Stimulated activated CD4-positive, alpha-beta T cell treated with anti-CD3 and anti-CD28 coated beads, Interleukin-4, amount 100 ng/mL, for 4 hours (primary cell): ENCODE results near the gene CMSS1.
"Not testable (repeated sequence)": the region's sequence is repeated elsewhere in the genome, so short reads cannot be mapped to it uniquely, and the experiment has no call there.

Experiments used
- DNase-seq, 2 experiments: peaks; one replicate each; pipeline ENCODE4 v3.0.0-alpha.2; 2020

CMSS1 gene

GRCh38 chr3:100207886-100208285, 390.2 kb downstream of the CMSS1 start:
- no peak for DNase-seq

DNA sequence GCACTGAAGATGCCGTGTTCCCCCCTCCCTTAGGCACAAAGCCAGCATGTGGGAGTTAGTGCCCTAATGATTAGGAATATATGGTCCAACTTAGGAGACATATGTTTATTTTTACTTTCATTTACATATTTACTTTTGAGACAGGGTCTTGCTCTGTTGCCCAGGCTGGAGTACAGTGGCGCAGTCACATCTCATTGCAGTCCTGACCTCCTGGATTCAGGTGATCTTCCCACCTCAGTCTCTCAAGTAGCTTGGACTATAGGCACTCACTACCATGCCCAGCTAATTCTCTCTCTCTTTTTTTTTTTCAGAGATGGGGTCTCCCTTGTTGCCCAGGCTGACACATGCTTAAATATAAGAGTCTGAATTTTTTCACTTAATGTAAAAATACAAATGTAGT, 391.5 kb downstream of the CMSS1 start:
- DNase-seq: no peak

GRCh38 chr3:100209948-100210771, 392.5 kb downstream of the CMSS1 start:
- DNase-seq: no peak

DNA sequence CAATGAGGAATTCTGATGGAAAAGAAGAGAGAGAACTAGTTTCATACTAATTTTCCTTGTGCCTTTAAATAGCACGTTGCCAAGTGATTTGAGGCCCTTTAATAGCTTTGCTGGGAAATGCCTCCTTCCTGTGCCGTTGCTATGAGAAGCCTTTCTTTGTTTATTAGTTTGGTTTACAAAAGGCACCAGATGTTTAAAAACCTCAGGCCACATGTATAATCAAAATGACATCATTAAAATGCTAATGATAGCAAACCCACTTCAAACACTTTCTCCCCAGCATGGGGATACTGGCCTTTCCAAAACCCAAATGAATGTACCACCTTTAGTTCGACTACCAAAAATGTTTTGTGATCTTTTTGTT, 393.1 kb downstream of the CMSS1 start:
- DNase-seq: no peak

DNA sequence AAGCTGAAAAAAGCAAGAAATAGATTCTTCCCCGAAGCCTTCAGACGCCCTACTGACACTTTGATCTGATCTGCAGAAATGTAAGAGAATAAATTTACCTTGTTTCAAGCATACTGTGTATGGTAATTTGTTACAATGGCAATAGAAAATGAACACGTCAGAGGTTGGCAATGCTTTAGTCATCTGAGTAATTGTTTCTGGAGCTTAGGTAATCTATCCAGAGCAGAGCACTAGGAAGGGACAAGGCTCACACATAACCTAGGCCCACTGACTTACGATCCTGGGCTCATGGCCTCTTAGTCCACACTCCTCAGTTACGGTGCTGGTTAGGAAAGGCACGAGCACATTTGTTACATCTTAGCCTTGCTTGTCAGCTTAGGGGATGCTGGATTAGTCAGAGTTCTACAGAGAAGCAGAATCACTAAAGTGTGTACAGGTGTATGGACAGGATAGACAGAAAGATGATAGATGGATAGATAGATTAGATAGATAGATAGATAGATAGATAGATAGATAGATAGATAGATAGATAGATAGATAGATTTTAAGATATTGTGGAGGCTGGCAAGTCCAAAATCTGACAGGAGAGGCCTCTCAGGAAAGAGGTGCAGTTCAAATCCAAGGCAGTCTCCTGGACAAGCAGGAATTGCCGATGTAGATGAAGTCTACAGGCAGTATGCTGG, 396.4 kb downstream of the CMSS1 start:
- no peak for DNase-seq

- DNase-seq: no peak
Measured at GRCh38 chr3:100214574-100214964, 396.9 kb downstream of the CMSS1 start.

DNA sequence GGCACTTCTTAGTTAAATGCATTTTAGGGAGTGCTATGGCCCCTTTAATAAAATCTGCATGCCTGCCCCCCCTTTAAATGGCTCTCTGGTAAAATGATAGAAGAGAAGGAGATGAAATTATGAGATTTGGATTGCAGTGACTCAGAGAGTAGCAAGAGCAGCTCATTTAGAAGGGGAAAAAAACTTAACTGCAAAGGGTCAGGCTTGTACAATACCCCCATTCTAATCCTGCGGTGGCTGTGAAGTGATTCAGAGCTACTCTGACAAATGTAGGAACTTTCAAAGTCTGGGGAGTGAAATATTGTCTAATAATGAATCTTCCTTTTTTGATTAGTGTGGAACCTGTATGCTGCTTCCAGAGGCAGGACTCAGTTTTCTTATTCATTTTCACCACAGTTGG, 399.1 kb downstream of the CMSS1 start:
- DNase-seq: no peak

GRCh38 chr3:100221159-100221558, 403.5 kb downstream of the CMSS1 start:
- DNase-seq: no peak

DNA sequence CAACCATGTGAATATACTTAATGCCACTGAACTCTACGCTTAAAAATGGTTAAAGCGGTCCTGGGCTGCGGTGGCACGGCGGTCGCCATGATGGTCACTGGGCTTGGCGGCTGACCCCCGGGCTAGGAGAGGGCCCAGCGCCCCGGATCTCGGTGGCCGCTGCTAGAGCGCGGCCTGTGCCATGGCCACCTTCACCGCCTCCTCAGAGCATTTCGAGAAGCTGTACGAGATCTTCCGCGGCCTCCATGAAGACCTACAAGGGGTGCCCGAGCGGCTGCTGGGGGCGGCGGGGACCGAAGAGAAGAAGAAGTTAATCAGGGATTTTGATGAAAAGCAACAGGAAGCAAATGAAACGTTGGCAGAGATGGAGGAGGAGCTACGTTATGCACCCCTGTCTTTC, 407.5 kb downstream of the CMSS1 start:
- DNase-seq: no peak

DNA sequence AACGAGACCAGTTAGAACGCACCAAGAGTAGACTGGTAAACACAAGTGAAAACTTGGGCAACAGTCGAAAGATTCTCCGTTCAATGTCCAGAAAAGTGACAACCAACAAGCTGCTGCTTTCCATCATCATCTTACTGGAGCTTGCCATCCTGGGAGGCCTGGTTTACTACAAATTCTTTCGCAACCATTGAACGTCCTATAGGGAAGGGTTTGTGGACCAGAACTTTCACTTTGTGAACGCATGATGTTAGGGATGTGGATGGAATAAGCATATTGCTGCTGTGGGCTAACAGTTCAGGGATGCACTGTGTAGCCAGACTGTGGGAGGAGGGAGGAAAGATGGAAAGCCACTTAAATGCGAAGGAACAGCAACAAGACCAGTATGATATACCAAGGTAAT, 408.2 kb downstream of the CMSS1 start:
- no peak for DNase-seq

GRCh38 chr3:100226712-100227429, 409.2 kb downstream of the CMSS1 start:
- DNase-seq: no peak

DNA sequence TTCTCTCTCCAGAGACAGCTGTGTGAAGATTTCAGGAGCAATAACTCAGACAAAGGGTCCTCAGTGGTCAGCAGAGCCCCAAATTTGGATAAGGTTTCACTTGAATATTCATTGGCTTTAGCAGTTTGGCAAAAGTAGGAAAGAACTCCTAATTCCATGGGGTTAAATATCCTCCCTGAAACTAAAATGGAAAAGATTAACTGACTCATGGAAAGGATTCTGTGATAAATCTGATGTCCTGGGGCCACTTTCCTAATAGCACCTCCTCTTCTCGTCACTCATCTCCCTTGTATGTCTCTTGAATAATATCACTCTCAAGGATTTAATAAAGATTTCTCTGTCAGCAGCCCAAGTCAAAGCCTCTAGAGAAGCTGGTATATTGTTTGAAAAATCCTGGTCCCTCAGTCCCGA, 409.9 kb downstream of the CMSS1 start:
- no peak for DNase-seq

GRCh38 chr3:100228247-100228646, 410.6 kb downstream of the CMSS1 start:
- DNase-seq: no peak

DNA sequence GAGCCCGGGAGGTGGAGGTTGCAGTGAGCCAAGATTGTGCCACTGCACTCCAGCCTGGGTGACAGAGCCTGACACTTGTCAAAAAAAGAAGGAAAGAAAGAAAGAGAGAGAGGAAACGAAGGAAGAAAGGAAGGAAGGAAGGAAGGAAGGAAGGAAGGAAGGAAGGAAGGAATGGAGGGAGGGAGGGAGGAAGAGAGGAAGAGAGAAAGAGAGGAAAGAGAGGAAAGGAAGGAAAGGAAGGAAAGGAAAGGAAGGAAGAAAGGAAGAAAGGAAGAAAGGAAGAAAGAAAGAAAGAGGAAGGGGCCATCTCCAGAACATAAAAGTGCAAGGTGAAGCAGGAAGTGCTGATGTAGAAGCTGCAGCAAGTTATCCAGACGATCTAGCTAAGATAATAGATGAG, 411.5 kb downstream of the CMSS1 start:
- DNase-seq: not testable (repeated sequence)

GRCh38 chr3:100230710-100231109, 413.0 kb downstream of the CMSS1 start:
- no peak for DNase-seq
